Colonic mucosa (tissue), 4 donors: Measurements from ENCODE around the gene TRMU. TPM values are rescaled to one million over a fixed set of nuclear protein-coding genes. Genes with fewer than 3 reads are reported as not detected.
"Not testable (repeated sequence)": the region's sequence is repeated elsewhere in the genome, so short reads cannot be mapped to it uniquely, and the experiment has no call there.

Experiments
- DNase-seq: peaks from one replicate; pipeline ENCODE4 v3.0.0-alpha.2; 2020
- H3K27ac ChIP-seq: fragments of 200-600 bp; one replicate; pipeline ENCODE4 v1.8.0; 2021
- H3K27me3 ChIP-seq: fragments of 200-600 bp; one replicate; pipeline ENCODE4 v1.8.0; 2021
- H3K36me3 ChIP-seq: fragments of 200-600 bp; one replicate; pipeline ENCODE4 v1.8.0; 2021
- H3K4me1 ChIP-seq: fragments of 200-600 bp; one replicate; pipeline ENCODE4 v1.8.0; 2021; ENCODE audit warnings: mild to moderate bottlenecking
- H3K4me3 ChIP-seq: fragments of 200-600 bp; one replicate; pipeline ENCODE4 v1.8.0; 2021
- H3K9ac ChIP-seq, 2 donors: one replicate each; pipeline ENCODE4 v1.7.0; 2013; ENCODE audit warnings: control low read depth in 2 of 2, low read depth in 2 of 2, low read length in 2 of 2
- H3K9me3 ChIP-seq: fragments of 200-600 bp; one replicate; pipeline ENCODE4 v1.8.0; 2021
- intact Hi-C: fragments of 100-400 bp; cut with DNase I; formaldehyde crosslinking; loops from one replicate; pipeline ENCODE4 v1.14.1; 2022
- total RNA-seq, 2 donors: library from RNA; stranded (reverse); fragmentation: NEBNext Ultra II Directional in 1 of 2; extraction: Animal tissue kit (Norgen Biotek cat#: 25700) in 1 of 2; gene quantifications; one replicate each; pipeline ENCODE4 v1.2.1, GENCODE V29; 2021
- TF ChIP-seq, protein P1 (sequence below): fragments of 200-600 bp; IDR thresholded peaks from one replicate; pipeline ENCODE4 v1.8.0; 2022; ENCODE audit warnings: antibody characterized with exemption, mild to moderate bottlenecking
- donor health status: healthy.
- donor health status: DM: no; HTN: no; CAD: no.
- donor health status: DM: no; HTN: no; CAD: no.

The TRMU gene
- total RNA-seq, 2 donors from 2014 or later: 25.2 to 71.8 TPM

DNA sequence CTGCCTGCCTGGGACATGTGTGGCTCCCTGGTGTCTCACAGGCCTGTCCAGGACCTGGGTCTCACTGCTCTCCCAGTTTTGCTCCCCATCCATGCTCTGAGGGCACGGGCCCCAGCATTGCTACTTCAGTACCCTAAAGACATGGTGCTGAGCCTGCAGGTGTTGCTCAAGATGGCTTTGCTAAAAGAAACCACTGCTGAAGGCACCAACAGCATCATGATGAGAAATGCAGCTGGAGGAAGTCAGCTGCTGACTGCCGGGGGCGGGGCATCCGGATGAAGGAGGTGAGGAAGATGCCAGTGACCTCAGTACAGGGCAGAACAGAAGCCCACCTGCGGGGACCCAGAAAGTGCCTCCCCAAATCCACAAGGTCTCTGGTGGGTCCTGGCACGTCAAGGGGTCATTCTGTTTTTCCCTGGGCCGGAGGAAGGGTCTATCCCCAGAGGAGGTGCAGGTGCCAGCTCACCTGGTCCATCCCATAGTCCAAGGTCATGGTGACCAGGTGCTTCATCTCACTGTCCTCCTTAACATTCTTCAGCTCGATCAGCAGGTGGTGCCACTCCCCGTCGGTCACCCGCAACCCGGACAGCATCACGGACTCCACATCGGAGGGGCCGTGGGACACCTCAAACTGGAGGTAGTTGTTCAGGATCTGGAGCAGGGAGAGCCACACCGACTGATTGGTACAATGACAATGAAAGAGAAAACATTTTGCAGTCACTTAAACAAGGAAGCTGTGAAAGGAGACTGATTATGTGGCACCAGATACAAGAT lies 63.9 kb downstream of the TRMU start:
- TF ChIP-seq, protein P1, sequence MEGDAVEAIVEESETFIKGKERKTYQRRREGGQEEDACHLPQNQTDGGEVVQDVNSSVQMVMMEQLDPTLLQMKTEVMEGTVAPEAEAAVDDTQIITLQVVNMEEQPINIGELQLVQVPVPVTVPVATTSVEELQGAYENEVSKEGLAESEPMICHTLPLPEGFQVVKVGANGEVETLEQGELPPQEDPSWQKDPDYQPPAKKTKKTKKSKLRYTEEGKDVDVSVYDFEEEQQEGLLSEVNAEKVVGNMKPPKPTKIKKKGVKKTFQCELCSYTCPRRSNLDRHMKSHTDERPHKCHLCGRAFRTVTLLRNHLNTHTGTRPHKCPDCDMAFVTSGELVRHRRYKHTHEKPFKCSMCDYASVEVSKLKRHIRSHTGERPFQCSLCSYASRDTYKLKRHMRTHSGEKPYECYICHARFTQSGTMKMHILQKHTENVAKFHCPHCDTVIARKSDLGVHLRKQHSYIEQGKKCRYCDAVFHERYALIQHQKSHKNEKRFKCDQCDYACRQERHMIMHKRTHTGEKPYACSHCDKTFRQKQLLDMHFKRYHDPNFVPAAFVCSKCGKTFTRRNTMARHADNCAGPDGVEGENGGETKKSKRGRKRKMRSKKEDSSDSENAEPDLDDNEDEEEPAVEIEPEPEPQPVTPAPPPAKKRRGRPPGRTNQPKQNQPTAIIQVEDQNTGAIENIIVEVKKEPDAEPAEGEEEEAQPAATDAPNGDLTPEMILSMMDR: no peak
- no peak overlapping the region for H3K4me3 ChIP-seq
- H3K27me3 ChIP-seq: no peaks in the 10 kb centered on the region
- no peaks in the 10 kb centered on the region for H3K36me3 ChIP-seq
- no peak for DNase-seq
- H3K9ac ChIP-seq: no peak overlapping the region
- intact Hi-C loops: no loop called here
- no peaks in the 10 kb centered on the region for H3K4me1 ChIP-seq
- no peak overlapping the region for H3K27ac ChIP-seq
- no peaks in the 10 kb centered on the region for H3K9me3 ChIP-seq

DNA sequence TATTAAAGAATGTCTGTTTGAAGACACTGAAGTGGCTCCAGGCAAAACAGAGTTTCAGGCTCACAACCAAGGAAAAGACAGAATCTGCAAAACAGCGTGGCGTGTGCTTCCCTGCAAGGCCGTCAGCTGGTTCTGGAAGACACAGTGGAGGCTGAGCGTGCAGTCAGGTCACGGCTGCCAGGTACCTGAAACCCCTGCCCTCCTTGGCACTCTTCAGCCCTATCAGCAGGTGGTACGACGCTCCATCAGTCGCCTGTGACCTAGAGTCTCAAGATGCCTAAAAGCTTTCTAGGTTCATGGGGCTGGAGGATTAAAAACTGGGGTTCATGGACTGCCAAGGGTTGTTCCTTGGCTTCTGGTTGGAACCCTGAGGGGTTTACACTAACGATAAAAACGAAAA lies 65.9 kb downstream of the TRMU start:
- TF ChIP-seq, protein P1: no peak
- DNase-seq: no peak
- no peaks in the 10 kb centered on the region for H3K27me3 ChIP-seq
- H3K4me1 ChIP-seq: no peaks in the 10 kb centered on the region
- no peak overlapping the region for H3K27ac ChIP-seq
- H3K9me3 ChIP-seq: no peaks in the 10 kb centered on the region
- H3K9ac ChIP-seq: no peak overlapping the region
- H3K36me3 ChIP-seq: no peaks in the 10 kb centered on the region
- no peak overlapping the region for H3K4me3 ChIP-seq
- intact Hi-C loops: no loop called here

DNA sequence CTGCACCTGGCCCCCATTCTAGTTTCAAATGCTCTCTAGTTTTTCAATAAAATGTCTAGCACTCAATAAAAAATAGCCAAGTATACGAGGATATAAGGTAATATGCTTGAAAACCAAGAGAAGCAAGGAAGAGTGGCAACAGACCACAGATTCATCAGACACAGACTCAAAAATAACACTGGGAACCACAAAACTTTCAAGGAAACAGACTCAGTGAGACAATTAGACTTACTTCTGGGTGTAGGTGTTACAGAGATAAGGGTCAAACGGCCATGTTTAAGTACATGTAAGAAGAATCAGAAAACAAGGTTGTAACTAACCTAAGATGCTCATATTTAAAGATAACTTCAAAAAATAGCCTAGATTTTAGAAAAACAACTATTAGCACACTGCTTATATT lies 67.0 kb downstream of the TRMU start:
- DNase-seq: no peak
- no peaks in the 10 kb centered on the region for H3K36me3 ChIP-seq
- no peak overlapping the region for H3K4me3 ChIP-seq
- no peak overlapping the region for H3K9ac ChIP-seq
- no peak overlapping the region for H3K27ac ChIP-seq
- intact Hi-C loops: no loop called here
- H3K27me3 ChIP-seq: no peaks in the 10 kb centered on the region
- H3K9me3 ChIP-seq: no peaks in the 10 kb centered on the region
- no peaks in the 10 kb centered on the region for H3K4me1 ChIP-seq
- TF ChIP-seq, protein P1: no peak

DNA sequence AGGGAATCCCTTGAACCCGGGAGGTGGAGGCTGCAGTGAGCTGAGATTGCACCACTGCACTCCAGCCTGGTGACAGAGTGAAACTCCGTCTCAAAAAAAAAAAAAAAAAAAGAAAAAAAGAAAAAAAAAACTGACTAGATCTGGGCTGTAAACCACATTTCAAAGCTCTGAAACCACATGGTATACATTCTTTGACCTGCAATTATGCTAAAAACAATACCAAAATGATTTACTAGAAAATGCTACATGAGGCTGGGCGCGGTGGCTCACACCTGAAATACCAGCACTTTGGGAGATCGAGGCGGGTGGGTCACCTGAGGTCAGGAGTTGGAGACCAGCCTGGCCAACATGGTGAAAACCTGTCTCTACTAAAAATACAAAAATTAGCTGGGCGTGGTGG lies 68.4 kb downstream of the TRMU start:
- H3K27me3 ChIP-seq, H3K36me3 ChIP-seq, H3K9me3 ChIP-seq, intact Hi-C loops, H3K27ac ChIP-seq, H3K9ac ChIP-seq, DNase-seq, H3K4me1 ChIP-seq, H3K4me3 ChIP-seq: not testable (repeated sequence)

DNA sequence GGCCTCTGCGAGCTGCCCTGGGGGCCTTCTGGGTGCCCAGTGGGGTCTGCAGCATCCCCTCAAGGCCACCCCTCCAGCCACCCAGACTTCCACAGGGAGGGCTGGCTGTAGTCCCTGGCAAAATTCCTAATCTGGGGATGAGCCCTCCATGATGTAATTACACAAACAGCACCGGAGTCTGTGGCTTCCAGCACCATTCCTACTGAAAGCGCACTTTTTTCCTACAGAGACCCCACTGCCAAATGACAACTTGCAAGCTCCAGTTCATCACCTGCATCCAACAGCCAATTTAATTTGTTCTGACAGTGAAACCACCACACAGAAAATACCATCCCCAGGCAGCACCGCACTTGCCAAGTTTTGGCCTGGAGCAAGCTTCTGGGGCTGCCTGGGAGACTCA lies 70.4 kb downstream of the TRMU start:
- H3K36me3 ChIP-seq: no peaks in the 10 kb centered on the region
- no peaks in the 10 kb centered on the region for H3K27me3 ChIP-seq
- TF ChIP-seq, protein P1: no peak
- no peak overlapping the region for H3K27ac ChIP-seq
- intact Hi-C loops: no loop called here
- no peak for DNase-seq
- no peak overlapping the region for H3K4me3 ChIP-seq
- no peak overlapping the region for H3K9ac ChIP-seq
- no peaks in the 10 kb centered on the region for H3K9me3 ChIP-seq
- no peaks in the 10 kb centered on the region for H3K4me1 ChIP-seq

DNA sequence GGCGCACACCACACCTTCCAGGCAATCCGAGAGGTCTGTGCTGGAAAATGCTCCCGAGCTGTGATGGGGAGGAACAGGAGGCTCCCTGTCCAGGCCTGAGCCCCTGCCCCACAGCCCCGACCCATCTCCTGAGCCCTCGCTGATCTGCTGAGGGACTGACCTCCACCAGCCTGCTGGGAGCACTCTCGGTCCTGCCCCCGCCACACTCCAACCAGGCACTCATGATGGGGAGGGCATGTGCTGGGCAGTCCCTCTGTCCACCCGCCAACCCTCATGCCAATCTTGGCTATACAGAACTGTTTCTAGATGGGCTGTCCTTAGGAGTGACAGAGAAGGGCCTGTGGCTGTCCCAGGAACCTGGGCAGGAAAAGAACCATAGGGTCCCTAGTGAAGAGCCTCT lies 70.8 kb downstream of the TRMU start:
- no peak overlapping the region for H3K9ac ChIP-seq
- H3K27ac ChIP-seq: no peak overlapping the region
- no peak overlapping the region for H3K4me3 ChIP-seq
- TF ChIP-seq, protein P1: no peak
- intact Hi-C loops: no loop called here
- no peak for DNase-seq
- H3K9me3 ChIP-seq: no peaks in the 10 kb centered on the region
- H3K27me3 ChIP-seq: no peaks in the 10 kb centered on the region
- no peaks in the 10 kb centered on the region for H3K4me1 ChIP-seq
- H3K36me3 ChIP-seq: no peaks in the 10 kb centered on the region
